Activated B cell treated with CpG ODN at 0.5 μM for 24 hours (primary cell): ENCODE data around the gene FZD7. TPM values are rescaled to one million over a fixed set of nuclear protein-coding genes. Genes with fewer than 3 reads are reported as not detected.

Experiments used
- ATAC-seq: fragments of 200-7000 bp; cut with Tn5 transposase; one replicate; pipeline ENCODE4 v1.10.0; 2021; ENCODE audit warnings: low read depth, mild to moderate bottlenecking, moderate library complexity
- CTCF ChIA-PET: fragments of 350-600 bp; sonication (Branson Sonifier 250); formaldehyde crosslinking; loops from one replicate; lab custom pipeline; 2021; ENCODE audit warnings: antibody characterized with exemption; lab: Charles Lee
- POLR2A ChIA-PET: fragments of 350-600 bp; sonication (Branson Sonifier 250); formaldehyde crosslinking; loops from one replicate; lab custom pipeline; 2021; ENCODE audit warnings: antibody characterized with exemption; lab: Charles Lee
- DNase-seq: peaks from one replicate; pipeline ENCODE4 v3.0.0; 2022
- H3K27ac Mint-ChIP-seq: one replicate; pipeline ENCODE4 v1.8.0; 2020; ENCODE audit warnings: mixed read lengths
- H3K27me3 Mint-ChIP-seq: one replicate; pipeline ENCODE4 v1.8.0; 2021; ENCODE audit warnings: mixed read lengths
- H3K36me3 Mint-ChIP-seq: one replicate; pipeline ENCODE4 v1.8.0; 2021; ENCODE audit warnings: low read depth, mixed read lengths
- H3K4me1 Mint-ChIP-seq: one replicate; pipeline ENCODE4 v1.8.0; 2021; ENCODE audit warnings: mixed read lengths
- H3K4me3 Mint-ChIP-seq: one replicate; pipeline ENCODE4 v1.8.0; 2020; ENCODE audit warnings: mild to moderate bottlenecking, mixed read lengths
- H3K9me3 Mint-ChIP-seq: one replicate; pipeline ENCODE4 v1.8.0; 2020; ENCODE audit warnings: mixed read lengths
- CTCF ChIP-seq: fragments of 200-600 bp; IDR thresholded peaks from one replicate; pipeline ENCODE4 v1.8.0; 2022; ENCODE audit warnings: antibody characterized with exemption, mild to moderate bottlenecking
- intact Hi-C: fragments of 100-400 bp; cut with micrococcal nuclease; formaldehyde crosslinking; loops from one replicate; pipeline ENCODE4 v1.15.1; 2024
- total RNA-seq: library from RNA; stranded (reverse); gene quantifications from 2 replicates; pipeline ENCODE4 v1.2.3, GENCODE V29; 2022

Gene FZD7
- total RNA-seq, 1 donor from 2014 or later, result 0.33 TPM

GRCh38 chr2:202031246-202031951 is 2.3 kb upstream of the FZD7 start:
- CTCF ChIA-PET, result no interaction called here

GRCh38 chr2:202032846-202033316 is 774 bp upstream of the FZD7 start:
- Mint-ChIP-seq H3K9me3 (no peaks in the 10 kb centered on the region), H3K4me1 (peaks cover 12% of the 10 kb centered on the region), H3K36me3 (no peaks in the 10 kb centered on the region), H3K27ac (peak overlapping the region; percentile 14), H3K27me3 (peaks cover 15% of the 10 kb centered on the region), H3K4me3 (peak overlapping the region; percentile 85)
- POLR2A ChIA-PET, result no interaction called here
- intact Hi-C loops, result loop anchor here (1.0 to 10.0 kb wide), 9 partner anchors 232 to 1506 kb away; partner anchors contain the start of genes ALS2, BMPR2, BZW1 and CYP20A1
- CTCF ChIA-PET, result no interaction called here
- TF ChIP-seq CTCF, result no peak
- ATAC-seq, result peak; percentile 4
- peak; percentile 41 for DNase-seq

More at GRCh38 chr2:202031246-202031951, 2.3 kb upstream of the FZD7 start:
- no peaks in the 10 kb centered on the region for H3K9me3 Mint-ChIP-seq
- POLR2A ChIA-PET, result no interaction called here
- peaks cover 12% of the 10 kb centered on the region for H3K4me1 Mint-ChIP-seq
- no peaks in the 10 kb centered on the region for H3K36me3 Mint-ChIP-seq
- DNase-seq (no peak), ATAC-seq (no peak)
- H3K27ac Mint-ChIP-seq, result no peak overlapping the region
- H3K4me3 Mint-ChIP-seq, result peak overlapping the region; percentile 85
- no peak for TF ChIP-seq CTCF
- intact Hi-C loops, result loop anchor here (5.0 to 10.0 kb wide), 4 partner anchors 346 to 1504 kb away; partner anchors contain the start of genes BMPR2, BZW1 and SGO2
- H3K27me3 Mint-ChIP-seq, result peaks cover 12% of the 10 kb centered on the region

DNA sequence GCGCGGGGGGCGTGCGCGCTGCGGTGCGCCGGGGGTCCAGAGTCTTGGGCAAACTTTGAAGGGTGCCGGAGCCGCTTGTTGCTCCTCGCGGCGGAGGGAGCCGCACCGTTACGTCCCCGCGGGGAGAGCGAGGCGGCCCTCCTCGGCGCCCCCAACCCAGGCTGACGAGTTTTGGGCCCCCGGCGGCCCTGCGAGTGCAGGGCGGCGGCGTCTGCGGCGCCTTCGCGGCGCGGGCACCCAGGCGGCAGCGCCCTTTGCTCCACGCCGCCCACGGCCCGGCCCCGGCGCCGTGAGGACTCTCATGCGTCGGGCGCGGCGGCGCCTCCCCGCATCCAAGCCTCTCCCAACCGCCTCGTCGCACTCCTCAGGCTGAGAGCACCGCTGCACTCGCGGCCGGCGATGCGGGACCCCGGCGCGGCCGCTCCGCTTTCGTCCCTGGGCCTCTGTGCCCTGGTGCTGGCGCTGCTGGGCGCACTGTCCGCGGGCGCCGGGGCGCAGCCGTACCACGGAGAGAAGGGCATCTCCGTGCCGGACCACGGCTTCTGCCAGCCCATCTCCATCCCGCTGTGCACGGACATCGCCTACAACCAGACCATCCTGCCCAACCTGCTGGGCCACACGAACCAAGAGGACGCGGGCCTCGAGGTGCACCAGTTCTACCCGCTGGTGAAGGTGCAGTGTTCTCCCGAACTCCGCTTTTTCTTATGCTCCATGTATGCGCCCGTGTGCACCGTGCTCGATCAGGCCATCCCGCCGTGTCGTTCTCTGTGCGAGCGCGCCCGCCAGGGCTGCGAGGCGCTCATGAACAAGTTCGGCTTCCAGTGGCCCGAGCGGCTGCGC is 814 bp downstream of the FZD7 start:
- Mint-ChIP-seq H3K36me3 (no peaks in the 10 kb centered on the region), H3K4me1 (peaks cover 12% of the 10 kb centered on the region), H3K9me3 (no peaks in the 10 kb centered on the region), H3K27me3 (peaks cover 23% of the 10 kb centered on the region), H3K27ac (no peak overlapping the region), H3K4me3 (peak overlapping the region; percentile 86)
- ATAC-seq, result no peak
- DNase-seq, result peak; percentile 36
- CTCF ChIA-PET, result no interaction called here
- no peak for TF ChIP-seq CTCF
- POLR2A ChIA-PET, result interaction anchor here (0.6 kb wide), 1 partner anchor 469 kb away, joined by 5 read pairs; no protein-coding TSS in a partner anchor
- intact Hi-C loops, result loop anchor here (1.0 to 10.0 kb wide), 7 partner anchors 30 to 1507 kb away; partner anchors contain the start of genes BMPR2, BZW1 and SGO2

- no peaks in the 10 kb centered on the region for H3K9me3 Mint-ChIP-seq
- DNase-seq, result peak; percentile 28
- POLR2A ChIA-PET, result interaction anchor here (0.6 kb wide), 1 partner anchor 470 kb away, joined by 5 read pairs; no protein-coding TSS in a partner anchor
- intact Hi-C loops, result loop anchor here (2.0 to 10.0 kb wide), 4 partner anchors 31 to 1221 kb away; partner anchors contain the start of gene BZW1
- no peak overlapping the region for H3K27ac Mint-ChIP-seq
- CTCF ChIA-PET, result no interaction called here
- H3K4me3 Mint-ChIP-seq, result peak overlapping the region; percentile 83
- no peak for TF ChIP-seq CTCF
- no peaks in the 10 kb centered on the region for H3K36me3 Mint-ChIP-seq
- H3K4me1 Mint-ChIP-seq, result peaks cover 12% of the 10 kb centered on the region
- ATAC-seq, result no peak
- H3K27me3 Mint-ChIP-seq, result peaks cover 29% of the 10 kb centered on the region
These were observed 1.7 kb downstream of the FZD7 start for GRCh38 chr2:202035089-202035940.
